HG03571 (cell line): ENCODE results near the gene MIPEP.
"Not testable (repeated sequence)": the region's sequence is repeated elsewhere in the genome, so short reads cannot be mapped to it uniquely, and the experiment has no call there.

Experiments used
- ATAC-seq: cut with Tn5 transposase; IDR thresholded peaks from one replicate; pipeline ENCODE4 v1.9.1; 2021; ENCODE audit not compliant: unreplicated experiment

Gene MIPEP

GRCh38 chr13:23751195-23751594 is 138.0 kb downstream of the MIPEP start:
- ATAC-seq = peak; percentile 41

- no peak for ATAC-seq
Observed at GRCh38 chr13:23750383-23751121, 138.6 kb downstream of the MIPEP start.

- ATAC-seq = no peak
Observed at GRCh38 chr13:23749288-23749873, 139.8 kb downstream of the MIPEP start.

GRCh38 chr13:23748109-23748990 is 140.8 kb downstream of the MIPEP start:
- no peak for ATAC-seq

GRCh38 chr13:23746141-23746540 is 143.1 kb downstream of the MIPEP start:
- not testable (repeated sequence) for ATAC-seq

- no peak for ATAC-seq
Observed at GRCh38 chr13:23744315-23744714, 144.9 kb downstream of the MIPEP start.

GRCh38 chr13:23743278-23744076 is 145.7 kb downstream of the MIPEP start:
- ATAC-seq = no peak

- no peak for ATAC-seq
Observed at GRCh38 chr13:23741879-23742510, 147.2 kb downstream of the MIPEP start.

- ATAC-seq = no peak
Observed at GRCh38 chr13:23740002-23740401, 149.2 kb downstream of the MIPEP start.

GRCh38 chr13:23739596-23739995 is 149.6 kb downstream of the MIPEP start:
- no peak for ATAC-seq

- ATAC-seq = no peak
Observed at GRCh38 chr13:23736541-23736940, 152.7 kb downstream of the MIPEP start.

- ATAC-seq = no peak
Observed at GRCh38 chr13:23735329-23735728, 153.9 kb downstream of the MIPEP start.

- no peak for ATAC-seq
Observed at GRCh38 chr13:23731709-23732108, 157.5 kb downstream of the MIPEP start.

- ATAC-seq = no peak
Observed at GRCh38 chr13:23730251-23730650, 158.9 kb downstream of the MIPEP start.

- ATAC-seq = no peak
Observed at GRCh38 chr13:23729531-23729930, 159.7 kb downstream of the MIPEP start.

- no peak for ATAC-seq
Observed at GRCh38 chr13:23728807-23729206, 160.4 kb downstream of the MIPEP start.

GRCh38 chr13:23725922-23726321 is 163.3 kb downstream of the MIPEP start:
- no peak for ATAC-seq

- no peak for ATAC-seq
Observed at GRCh38 chr13:23724196-23724970, 164.8 kb downstream of the MIPEP start.

- ATAC-seq = no peak
Observed at GRCh38 chr13:23723471-23723870, 165.7 kb downstream of the MIPEP start.
